T follicular helper cell (primary cell): ENCODE results near the gene CASP8AP2.
"Not testable (repeated sequence)": the region's sequence is repeated elsewhere in the genome, so short reads cannot be mapped to it uniquely, and the experiment has no call there.

Source experiments
- DNase-seq: peaks from one replicate; pipeline ENCODE4 v3.0.0-alpha.2; 2020; ENCODE audit warnings: low read depth
- total RNA-seq, 2 experiments: gene quantifications; one replicate each; lab custom pipeline; 2026; lab: John Stamatoyannopoulos, UW

Gene CASP8AP2
- total RNA-seq = 60.3 to 172 reads per million in 2 experiments

DNA sequence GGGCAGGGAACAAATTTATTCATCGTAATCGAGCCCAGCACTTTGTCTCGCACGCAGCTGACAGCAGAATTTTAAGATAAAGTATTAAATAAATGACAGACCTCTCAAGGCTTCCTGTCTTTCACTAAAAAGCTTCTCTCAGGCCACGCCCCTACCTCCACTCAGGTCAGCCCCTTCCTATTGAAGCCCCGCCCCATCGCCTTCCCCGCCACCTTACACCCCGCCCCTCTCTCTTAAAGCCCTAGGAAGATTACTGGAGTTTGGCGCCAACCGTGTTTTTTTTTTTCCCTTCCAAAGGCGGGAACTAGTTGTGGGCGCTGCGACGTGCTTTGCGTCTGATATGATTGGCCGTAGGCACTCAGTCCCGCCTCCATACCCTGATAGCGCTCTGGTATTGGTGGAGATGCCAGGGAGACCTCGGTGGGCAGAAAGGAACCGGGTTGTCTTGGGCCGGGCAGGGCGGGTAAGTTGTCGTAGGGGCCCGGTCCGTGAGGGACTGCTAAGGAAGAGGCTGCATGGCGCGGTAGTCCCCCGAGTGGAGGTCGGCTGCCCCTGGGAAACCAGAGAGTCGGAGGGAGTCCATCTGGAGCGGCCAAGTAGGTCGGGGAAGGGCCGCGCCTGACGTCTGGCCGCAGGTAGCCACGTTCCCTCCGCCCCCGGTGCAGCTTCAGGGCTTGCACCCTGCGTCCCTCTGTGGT is at the start of gene CASP8AP2:
Gene CASP8AP2 (plus strand): TSS at position 409 of the 698 bp plus-strand sequence.
- DNase-seq = peak; percentile 93

DNA sequence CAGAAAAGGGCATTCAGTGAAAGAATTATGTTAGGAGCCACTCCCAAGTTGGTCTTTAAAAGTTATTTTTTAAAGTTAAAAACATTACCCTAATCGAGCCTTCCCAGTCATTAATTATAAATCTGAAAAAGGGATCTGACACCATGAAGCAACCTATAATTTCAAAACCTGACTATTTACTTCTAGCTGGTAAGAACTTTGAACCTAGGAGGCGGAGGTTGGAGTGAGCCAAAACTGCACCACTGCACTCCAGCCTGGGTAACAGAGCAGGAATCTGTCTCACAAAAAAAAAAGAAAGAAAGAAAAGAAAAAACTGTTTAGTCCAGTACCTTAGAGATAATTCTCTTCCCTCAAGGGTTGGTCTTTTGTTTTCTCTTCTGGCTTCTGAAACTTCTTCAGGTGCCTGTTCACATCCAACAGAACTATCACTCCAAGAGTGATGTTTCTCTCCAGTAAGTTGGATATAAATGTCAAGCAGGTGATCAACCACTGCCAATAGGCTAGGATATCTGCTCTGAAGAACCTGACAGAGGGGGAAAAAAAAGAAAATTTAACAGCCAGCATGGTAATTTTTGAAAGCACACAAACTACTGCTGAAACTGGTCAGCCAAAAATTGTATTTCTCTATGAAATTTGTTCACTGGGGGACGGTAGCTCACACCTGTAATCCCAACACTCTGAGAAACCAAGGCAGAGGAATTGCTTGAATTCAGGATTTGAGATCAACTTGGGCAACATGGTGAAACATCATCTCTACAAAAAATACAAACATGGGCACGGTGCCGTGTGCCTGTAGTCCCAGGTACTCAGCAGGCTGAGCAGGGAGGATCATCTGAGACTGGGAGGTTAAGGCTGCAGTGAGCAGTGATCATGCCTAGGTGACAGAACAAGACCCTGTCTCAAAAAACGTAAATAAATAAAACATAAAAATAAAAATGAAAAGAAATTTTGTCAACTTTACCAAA is 48.3 kb upstream of the CASP8AP2 start:
- DNase-seq = no peak

DNA sequence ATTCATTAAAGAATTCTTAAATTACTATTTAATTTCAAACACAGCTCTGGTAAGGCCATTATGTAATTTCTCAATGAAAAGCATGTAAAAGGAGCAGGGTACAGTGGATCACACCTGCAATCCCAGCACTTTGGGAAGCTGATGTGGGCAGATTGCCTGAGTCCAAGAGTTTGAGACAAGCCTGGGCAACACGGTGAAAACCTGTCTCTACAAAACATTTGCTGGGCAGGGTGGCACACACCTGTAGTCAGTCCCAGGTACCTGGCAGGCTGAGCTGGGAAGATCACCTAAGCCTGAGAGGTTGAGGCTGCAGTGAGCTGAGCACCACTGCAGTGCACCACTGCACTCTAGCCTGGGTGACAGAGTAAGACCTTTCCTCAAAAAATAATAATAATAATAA is 47.5 kb upstream of the CASP8AP2 start:
- DNase-seq = no peak

DNA sequence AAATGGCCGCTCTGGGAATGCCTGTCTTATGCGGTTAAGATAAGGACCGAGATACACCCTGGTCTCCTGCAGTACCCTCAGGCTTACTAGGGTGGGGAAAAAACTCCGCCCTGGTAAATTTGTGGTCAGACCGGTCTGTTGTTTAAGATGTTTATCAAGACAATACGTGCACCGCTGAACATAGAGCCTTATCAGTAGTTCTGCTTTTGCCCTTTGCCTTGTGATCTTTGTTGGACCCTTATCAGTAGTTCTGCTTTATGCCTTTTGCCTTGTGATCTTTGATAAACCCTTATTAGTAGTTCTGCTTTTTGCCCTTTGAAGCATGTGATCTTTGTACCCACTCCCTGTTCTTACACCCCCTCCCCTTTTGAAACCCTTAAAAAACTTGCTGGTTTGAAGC is 46.4 kb upstream of the CASP8AP2 start:
- not testable (repeated sequence) for DNase-seq

DNA sequence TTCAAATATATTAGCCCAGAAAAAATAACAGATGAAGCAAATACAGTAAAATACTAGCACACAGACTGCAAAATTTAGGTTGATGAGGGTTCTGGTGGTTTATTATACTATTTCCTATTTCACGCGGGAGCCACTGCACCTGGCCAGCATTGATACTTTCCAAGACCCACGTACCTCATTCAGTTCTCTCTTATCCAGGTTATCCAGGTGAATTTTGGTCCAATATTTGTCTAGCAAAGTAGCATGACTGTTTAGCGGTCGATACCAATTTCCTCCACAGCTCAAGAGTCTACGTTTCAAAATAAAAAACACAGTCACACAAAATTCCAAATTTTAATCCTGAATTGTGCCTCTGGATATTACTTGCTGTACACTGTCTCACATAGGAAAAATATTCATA is 44.8 kb upstream of the CASP8AP2 start:
- DNase-seq = no peak

DNA sequence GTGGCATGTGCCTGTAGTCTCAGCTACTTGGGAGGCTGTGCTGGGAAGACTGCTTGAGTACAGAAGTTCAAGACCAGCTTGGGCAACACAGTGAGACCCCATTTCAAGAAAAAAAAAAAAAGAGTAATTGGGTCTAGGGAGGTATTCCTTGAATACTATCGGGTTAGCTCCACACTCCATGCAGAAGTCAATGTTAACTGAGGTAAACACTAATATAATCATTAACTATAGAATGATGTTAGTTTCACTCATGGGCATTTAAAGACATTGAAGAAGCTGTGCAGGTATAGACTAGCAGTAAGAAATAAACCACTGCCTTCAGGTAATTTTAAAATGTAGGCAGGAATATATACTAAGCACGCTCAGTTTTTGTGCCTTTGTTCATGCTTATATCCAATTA is 42.7 kb upstream of the CASP8AP2 start:
- DNase-seq = no peak

DNA sequence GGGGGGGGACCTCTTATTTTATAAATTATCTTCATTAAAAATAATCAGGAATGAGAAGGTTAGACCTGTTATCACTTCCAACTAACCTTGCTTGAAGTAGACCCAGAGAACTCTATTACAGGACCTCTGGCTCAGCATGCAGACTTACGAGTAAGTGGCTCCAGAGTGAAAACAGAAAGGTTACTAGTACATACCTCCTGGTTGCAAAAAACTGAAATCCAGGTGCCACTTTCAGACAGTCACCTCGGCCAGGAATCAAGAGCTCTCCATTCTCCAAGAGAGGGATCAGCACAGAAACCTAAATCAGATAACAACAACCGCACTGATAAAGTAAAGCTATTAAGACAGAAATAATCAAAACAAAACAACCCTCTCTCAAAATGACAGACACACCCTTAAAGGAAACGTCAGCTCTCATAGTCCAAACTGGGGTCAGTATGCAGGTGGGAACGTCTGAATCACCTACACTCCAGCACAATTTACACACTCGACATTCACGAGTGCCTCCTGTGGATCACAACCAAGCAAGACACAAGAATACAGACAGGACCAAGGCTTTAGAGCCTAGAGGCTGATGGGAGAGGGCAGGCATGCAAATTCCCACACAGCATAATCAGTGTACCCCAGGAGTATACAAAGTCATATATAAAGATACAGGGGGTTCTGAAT is 41.9 kb upstream of the CASP8AP2 start:
- no peak for DNase-seq

DNA sequence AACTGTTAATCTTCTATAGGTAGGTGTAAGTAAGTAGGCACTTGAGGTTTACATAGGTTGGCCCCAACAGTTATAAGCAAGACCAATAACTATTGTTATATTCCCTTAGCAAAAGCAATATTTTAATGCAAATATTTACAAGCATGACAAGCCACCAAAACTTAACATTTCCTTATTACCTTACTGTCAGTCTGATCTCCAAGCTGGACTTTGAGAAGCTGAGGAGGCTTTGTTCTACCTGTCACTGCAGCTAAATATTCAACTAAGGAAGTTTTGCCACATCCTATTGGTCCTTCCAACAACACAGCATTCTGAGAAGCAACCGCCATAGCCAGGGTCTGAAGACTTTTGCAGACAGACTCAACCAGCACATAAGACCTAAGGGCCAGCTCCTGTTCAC is 39.7 kb upstream of the CASP8AP2 start:
- DNase-seq = no peak

DNA sequence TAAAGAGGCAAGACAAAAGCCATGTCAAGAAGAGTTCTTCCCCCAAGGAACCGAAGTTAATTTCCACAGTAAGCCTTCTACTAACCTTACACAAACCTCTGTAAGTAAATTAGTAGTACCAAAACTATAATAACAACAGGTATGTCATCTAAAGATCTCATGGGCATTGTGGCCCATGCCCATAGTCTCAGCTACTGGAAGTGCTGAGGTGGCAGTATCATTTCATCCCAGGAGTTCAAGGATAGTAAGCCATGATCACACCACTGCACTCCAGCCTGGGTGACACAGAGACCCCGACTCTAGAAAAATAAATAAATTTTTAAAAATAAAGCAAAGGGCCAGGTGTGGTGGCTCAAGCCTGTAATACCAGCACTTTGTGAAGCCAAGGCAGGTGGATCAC is 39.3 kb upstream of the CASP8AP2 start:
- no peak for DNase-seq

DNA sequence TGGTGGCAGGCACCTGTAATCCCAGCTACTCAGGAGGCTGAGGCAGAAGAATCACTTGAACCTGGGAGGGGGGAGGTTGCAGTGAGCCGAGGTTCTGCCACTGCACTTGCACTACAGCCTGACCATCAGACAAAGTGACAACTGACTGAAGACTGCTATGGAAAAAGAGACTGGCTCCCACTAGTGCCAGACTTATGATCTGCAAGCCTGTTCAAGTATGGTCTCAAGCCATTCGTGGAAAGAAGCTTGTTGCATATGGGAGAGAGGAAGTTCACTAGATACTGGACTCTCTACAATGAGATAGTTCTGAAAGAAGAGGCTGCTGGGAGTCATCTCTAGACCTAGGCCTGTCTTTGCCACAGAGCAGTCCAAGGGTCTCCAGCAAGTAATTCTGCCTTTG is 36.8 kb upstream of the CASP8AP2 start:
- DNase-seq = no peak

DNA sequence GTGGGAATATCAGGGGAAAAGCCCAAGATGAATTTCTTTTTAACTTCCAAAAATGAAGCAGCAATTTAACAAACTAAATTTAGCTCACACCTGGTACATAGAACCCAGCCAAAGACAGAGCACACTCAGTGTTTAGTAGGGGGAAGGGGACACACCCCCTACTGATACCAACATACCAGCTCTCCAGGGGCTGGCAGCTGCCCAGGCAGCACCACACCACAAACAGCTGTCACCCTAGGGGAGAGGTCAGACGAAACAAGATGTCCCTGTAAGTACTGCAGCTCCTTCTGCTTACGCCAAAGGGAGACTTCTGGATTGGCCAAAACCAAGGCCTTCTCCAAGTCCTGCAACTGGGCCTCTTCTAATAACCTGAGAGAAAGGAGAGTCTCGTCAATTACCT is 36.1 kb upstream of the CASP8AP2 start:
- DNase-seq = no peak

DNA sequence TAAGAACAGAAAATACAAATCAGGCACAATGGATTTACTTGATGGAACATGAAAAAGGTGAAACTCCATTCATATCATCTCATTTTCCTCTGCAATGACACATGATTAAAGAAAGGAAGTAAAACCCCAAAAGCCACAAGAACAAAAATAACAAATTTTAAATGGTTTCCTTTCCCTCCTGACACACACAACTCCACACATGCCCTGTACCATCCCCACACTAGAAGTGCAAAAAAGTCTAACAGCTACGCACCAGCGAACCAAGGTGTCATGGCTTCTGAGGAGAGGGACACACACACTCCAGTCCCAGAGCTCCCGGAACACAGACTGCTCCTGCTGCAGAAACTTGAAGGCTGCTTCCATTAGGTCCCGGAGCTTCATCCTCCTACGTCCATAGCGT is 35.4 kb upstream of the CASP8AP2 start:
- DNase-seq = no peak

DNA sequence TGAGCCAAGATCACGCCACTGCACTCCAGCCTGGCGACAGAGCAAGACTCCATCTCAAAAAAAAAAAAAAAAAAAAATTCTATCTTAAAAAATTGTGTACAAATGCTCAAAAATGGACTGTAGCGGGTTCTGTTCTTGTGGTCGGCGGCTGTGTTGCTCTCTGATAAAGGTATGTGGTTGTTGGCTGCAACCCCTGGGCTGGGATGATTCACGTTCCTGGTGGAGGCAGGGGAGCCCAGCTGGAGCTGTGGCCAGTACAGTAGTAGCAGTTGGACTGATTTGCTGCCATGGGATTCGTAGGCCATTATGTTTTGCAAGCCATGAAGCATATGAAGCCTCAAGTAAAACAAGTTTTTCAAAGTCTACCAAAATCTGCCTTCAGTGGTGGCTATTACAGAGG is 32.4 kb upstream of the CASP8AP2 start:
- DNase-seq = no peak

DNA sequence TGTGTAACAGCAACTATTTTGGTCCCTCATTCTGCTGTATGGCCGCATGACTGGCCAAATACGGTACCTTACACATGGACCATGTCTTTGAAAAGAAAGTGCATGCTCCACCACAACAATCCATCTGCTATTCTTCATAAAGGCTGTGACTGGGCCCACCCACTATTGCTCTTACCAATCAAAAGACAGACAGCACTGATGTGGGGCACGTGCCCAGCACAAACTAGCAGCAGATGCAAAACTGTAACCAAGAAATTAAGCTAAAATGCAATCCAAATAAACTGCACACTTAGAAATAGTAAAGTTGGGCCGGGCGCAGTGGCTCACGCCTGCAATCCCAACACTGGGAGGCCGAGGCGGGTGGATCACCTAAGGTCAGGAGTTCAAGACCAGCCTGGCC is 30.6 kb upstream of the CASP8AP2 start:
- no peak for DNase-seq

DNA sequence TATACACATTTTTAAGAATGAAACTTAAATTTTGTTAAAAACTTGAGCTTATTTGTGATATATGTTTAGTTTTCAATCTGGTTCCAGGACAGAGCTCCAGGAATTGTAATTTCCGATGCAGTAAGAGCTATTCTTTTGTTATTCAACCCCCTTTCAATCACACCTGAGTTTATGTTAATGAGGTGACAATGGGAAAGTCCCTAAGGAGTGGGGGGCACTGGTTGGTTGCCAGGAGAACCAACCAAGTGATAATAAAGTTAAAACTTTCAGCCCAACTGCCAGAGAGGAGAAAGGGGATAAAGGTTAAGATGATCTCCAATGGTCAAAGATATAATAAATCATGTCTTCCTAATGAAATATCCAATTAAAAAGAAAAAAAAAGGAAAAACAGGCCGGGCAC is 29.9 kb upstream of the CASP8AP2 start:
- DNase-seq = no peak

DNA sequence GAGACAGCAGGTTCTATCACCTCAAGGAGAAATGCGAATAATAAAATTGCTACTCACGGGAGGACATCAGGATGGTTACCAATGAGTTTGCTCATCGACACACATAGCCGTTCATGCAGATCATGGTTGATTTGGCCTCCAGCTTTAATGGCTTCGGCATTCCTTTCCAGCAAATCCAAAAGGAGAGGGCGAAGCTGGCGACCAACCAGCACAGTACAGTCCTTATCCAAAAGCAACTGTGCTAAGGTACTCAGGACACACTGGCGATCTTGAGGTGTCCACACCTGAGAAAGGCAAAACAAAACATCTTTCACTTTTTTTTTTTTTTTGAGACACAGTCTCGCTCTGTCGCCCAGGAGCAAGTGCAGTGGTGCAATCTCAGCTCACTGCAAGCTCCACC is 26.4 kb upstream of the CASP8AP2 start:
- DNase-seq = no peak

DNA sequence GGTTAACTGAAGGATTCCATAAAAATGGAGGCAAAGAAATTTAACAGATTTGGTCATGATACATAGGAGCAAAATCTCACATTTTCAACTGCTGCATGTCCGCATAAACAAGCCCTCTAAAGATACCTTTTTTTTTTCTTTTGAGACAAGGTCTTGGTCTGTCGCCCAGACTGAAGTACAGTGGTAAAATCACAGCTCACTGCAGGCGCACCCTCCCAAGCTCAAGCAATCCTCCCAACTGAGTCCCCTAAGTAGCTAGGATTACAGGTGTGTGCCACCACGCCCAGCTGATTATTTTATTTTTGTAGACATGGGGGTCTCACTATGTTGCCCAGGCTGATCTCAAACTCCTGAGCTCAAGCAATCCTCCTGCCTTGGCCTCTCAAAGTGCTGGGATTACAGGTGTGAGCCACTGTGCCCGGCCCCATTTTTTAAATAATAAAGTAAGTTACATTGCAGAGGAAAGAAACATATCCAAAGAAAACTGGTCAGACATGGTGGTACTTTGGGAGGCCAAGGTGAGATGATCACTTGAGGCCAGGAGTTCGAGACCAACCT is 23.8 kb upstream of the CASP8AP2 start:
- DNase-seq = no peak

DNA sequence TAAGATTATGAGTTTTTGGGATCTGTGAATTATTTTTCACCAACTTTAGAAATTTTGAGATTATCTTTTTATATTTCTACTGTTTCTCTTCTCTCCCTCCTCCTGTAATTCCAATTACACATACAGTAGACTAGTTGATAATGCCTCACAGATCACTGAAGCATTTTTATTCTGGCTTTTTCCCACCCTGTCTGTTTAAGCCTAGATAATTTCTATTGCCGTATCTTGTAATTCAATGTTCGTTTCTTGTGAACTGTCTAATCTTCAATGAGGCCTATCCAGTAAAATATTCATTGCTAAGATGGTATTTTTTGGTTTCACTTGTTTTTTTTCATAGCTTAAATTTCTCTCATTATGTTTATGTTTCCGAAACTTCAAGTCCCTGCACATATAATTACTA is 22.1 kb upstream of the CASP8AP2 start:
- no peak for DNase-seq

DNA sequence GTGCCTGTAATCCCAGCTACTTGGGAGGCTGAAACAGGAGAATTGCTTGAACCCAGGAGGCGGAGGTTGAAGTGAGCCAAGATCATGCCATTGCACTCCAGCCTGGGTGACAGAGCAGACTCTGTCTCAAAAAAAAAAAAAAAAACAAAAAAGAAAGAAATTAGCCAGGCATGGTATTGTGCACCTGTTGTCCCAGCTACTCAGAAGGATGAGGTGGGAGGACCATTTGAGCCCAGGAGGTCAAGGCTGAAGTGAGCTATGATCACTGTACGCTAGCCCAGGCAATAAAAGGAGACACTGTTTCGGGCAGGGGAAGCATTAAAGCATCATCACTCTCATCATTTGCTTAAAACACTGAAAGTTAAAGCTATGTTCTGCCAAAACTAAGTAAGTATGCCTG is 16.3 kb upstream of the CASP8AP2 start:
- not testable (repeated sequence) for DNase-seq

DNA sequence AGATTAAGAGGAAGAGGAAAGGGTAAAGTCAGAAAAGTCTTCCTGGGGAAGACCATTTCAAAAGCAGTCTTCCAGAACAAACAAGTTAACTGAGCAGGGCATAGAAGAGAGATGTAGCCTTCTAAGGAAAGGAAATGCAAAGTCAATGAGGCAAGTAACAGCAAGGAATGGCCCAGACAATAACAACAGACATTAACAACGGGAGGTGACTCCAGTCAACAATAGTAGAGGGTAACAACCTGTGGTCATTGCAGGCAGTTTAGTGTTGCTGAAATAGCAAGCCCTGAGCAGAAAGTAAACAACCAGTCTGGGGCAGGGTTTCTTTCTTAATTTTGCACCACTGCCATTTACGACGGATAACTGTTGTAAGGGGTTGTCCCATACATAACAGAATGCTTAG is 12.2 kb upstream of the CASP8AP2 start:
- no peak for DNase-seq

DNA sequence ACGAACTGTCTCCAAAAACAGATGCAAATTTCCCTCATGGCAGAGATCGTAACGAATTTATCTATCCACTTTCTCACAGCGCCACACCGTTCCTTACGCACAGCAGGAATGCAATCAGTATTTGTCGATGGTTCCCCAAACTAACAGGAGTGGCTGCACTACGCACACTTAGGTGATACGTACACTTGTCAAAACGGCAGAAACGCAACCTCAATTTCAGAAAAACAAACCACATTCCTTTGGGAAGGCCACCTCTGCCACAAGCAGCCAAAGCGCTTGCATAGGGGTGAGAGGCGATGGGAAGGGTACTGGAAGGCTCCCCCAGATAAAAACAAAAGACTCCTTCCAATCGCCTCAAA is 10.7 kb upstream of the CASP8AP2 start:
- no peak for DNase-seq

DNA sequence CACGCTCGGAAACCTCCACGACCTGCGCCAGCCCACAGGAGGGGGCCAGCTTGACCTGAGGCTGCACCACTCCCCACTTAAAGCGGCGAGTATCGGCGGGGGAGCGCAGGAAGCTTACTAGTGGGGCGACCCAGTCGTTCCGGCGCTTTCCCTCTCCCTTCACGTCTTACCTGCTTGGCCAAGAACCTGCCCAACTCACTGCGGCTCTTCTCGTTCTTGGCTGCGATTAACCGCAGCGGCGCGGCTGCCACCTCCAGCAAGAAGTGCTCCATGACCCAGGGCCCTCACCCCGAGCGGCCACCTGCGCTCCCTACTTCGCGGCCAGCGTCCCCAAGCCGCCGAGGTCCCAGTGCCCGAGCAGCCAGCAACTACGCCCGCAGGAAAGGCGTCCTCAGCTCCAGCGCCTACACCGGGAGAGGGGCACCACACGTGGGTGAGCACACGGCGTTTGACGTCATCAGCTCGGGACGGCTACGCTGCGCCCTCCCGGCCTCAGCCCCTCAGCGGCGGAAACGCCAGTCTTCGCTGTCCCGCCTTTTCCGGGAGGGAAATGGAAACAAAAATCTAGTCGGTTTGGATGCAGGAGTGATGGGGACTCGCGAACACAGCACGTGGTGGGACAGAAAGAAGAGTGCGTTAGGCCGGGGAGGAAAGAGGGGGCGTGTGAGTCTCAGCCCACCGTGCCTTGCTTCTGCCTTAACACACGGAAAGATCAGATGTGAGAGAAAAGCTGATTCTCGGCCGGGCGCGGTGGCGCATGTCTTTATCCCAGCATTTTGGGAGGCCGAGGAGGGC is 10.1 kb upstream of the CASP8AP2 start, which contains the start of gene MDN1:
Gene MDN1 (minus strand): TSS at position 459 of the 795 bp plus-strand sequence. CDS start 187 bp downstream, at position 272.
- peak; percentile 84 for DNase-seq
